Mesothelial cell of epicardium (in vitro differentiated cells): ENCODE results near the gene ITGBL1. TPM values are rescaled to one million over a fixed set of nuclear protein-coding genes. Genes with fewer than 3 reads are reported as not detected.

Experiments used
- DNase-seq, 2 experiments: peaks; one replicate each; pipeline ENCODE4 v3.0.0; 2021; ENCODE audit warnings: low spot score in 2 of 2; ENCODE audit not compliant: unreplicated experiment in 2 of 2
- H3K27ac Mint-ChIP-seq: 2 replicates; pipeline ENCODE4 v1.8.0; 2021; ENCODE audit warnings: mixed read lengths
- H3K27me3 Mint-ChIP-seq: 2 replicates; pipeline ENCODE4 v1.8.0; 2021; ENCODE audit warnings: low read depth, mixed read lengths
- H3K36me3 Mint-ChIP-seq: 2 replicates; pipeline ENCODE4 v1.8.0; 2021; ENCODE audit warnings: mixed read lengths
- H3K4me1 Mint-ChIP-seq: 2 replicates; pipeline ENCODE4 v1.8.0; 2021; ENCODE audit warnings: mixed read lengths
- H3K4me3 Mint-ChIP-seq: 2 replicates; pipeline ENCODE4 v1.8.0; 2021; ENCODE audit warnings: mild to moderate bottlenecking, moderate library complexity, mixed read lengths
- H3K9me3 Mint-ChIP-seq: 2 replicates; pipeline ENCODE4 v1.8.0; 2021; ENCODE audit warnings: mixed read lengths
- total RNA-seq: library from RNA; stranded (reverse); gene quantifications from 3 replicates; pipeline ENCODE4 v1.2.1, GENCODE V29; 2021
- TF ChIP-seq, protein P1 (sequence below): fragments of 200-600 bp; sonication (generic); IDR thresholded peaks from one replicate; pipeline ENCODE4 v1.5.0; 2021; ENCODE audit warnings: antibody characterized with exemption; ENCODE audit not compliant: unreplicated experiment

Gene ITGBL1
- total RNA-seq, 1 donor from 2014 or later = 0.07 TPM

DNA sequence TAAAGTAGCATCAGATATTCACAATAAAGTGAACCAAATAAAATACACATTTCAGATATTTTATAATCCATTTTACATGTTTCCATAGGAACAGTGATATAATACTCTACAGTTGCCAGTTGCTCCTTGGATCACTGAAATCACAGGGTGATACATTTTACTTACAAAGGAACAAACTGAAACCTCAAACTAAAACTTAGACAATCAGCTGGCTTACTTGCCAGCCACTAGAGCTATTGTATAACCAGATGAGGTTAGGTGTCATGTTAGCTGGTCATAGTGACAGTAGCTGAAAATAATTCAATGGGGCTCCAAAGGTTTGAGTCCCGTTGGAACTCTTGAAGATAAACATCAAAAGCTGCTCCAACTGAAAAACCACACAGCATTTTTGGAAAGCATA, 274.6 kb downstream of the ITGBL1 start:
- Mint-ChIP-seq H3K27me3 (peaks cover 6% of the 10 kb centered on the region), H3K36me3 (no peaks in the 10 kb centered on the region), H3K4me1 (no peaks in the 10 kb centered on the region)

DNA sequence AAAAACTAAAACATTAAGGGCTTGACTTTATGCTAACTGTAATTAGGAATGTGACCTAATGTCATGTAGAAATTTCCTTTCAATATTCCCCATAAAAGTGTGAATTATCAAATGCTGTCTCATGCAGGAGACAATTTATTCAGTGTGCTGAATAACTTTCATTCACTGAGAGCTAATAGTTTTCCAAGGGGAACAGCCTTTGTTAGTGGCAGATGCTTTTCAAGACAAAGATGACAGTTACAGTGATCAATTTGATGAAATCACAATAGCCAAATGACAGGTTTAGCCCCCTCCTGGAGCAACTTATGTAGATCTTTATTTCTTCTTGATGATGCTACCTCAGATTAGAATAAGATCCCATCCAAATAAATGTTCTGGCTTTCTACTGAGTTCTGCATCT, 275.5 kb downstream of the ITGBL1 start:
- H3K4me1 Mint-ChIP-seq = no peaks in the 10 kb centered on the region
- no peaks in the 10 kb centered on the region for H3K9me3 Mint-ChIP-seq
- TF ChIP-seq, protein P1, sequence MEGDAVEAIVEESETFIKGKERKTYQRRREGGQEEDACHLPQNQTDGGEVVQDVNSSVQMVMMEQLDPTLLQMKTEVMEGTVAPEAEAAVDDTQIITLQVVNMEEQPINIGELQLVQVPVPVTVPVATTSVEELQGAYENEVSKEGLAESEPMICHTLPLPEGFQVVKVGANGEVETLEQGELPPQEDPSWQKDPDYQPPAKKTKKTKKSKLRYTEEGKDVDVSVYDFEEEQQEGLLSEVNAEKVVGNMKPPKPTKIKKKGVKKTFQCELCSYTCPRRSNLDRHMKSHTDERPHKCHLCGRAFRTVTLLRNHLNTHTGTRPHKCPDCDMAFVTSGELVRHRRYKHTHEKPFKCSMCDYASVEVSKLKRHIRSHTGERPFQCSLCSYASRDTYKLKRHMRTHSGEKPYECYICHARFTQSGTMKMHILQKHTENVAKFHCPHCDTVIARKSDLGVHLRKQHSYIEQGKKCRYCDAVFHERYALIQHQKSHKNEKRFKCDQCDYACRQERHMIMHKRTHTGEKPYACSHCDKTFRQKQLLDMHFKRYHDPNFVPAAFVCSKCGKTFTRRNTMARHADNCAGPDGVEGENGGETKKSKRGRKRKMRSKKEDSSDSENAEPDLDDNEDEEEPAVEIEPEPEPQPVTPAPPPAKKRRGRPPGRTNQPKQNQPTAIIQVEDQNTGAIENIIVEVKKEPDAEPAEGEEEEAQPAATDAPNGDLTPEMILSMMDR = no peak

More for the DNA sequence above, 274.6 kb downstream of the ITGBL1 start:
- TF ChIP-seq, protein P1 = no peak
- no peak overlapping the region for H3K27ac Mint-ChIP-seq
- DNase-seq = no peak
- no peak overlapping the region for H3K4me3 Mint-ChIP-seq
- no peaks in the 10 kb centered on the region for H3K9me3 Mint-ChIP-seq

DNA sequence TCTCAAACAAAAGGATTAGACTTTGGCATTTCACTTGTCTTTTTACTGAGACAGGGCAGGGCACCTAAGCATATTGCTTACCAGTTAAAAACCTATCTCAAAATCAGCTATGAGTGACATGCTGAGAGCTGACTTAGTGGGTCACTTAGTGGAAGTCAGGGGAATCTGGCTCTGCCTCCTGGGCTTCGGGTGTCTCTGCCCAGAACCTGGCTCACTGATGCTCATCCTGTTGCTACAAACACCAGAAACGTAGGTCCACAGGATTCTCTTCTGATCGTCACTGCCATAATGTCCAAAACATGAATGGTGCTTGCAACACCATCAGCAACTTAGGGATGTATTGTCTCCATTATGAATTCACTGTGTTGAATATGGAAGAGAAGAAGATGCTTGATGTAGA, 276.1 kb downstream of the ITGBL1 start:
- no peak for DNase-seq
- Mint-ChIP-seq H3K4me3 (no peak overlapping the region), H3K36me3 (no peaks in the 10 kb centered on the region), H3K9me3 (no peaks in the 10 kb centered on the region), H3K27ac (no peak overlapping the region), H3K27me3 (peaks cover 6% of the 10 kb centered on the region), H3K4me1 (no peaks in the 10 kb centered on the region)
- TF ChIP-seq, protein P1 = no peak

More for the DNA sequence above, 275.5 kb downstream of the ITGBL1 start:
- no peaks in the 10 kb centered on the region for H3K36me3 Mint-ChIP-seq
- H3K27me3 Mint-ChIP-seq = peaks cover 6% of the 10 kb centered on the region
- H3K27ac Mint-ChIP-seq = no peak overlapping the region
- H3K4me3 Mint-ChIP-seq = no peak overlapping the region
- no peak for DNase-seq

DNA sequence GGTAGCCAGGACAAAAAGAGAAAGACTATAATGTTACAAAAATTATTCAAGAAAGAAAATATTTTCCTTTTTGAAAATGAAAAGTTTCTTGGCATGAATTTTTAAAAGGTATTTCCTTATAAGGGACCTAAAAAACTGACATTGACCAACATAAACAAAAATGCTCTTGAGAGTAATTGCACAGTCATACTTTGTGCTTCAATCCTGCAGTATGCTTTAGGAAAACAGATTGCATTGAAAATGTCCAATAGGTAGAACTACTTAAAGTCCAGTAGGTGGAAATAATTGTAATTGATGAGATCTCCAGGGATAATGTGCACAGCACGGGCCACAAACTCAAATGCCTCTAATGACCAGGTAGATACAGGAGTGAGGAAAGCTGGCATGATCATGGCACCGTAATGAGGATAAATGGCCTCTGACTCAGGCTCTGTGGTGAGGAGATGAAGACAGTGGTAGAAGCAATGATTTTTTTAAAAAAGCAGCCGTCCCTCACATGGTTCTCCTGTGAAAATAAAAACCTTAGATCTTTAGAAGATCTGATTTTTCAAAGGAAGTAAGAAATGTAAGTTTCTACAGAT, 278.0 kb downstream of the ITGBL1 start:
- no peaks in the 10 kb centered on the region for H3K36me3 Mint-ChIP-seq
- H3K4me3 Mint-ChIP-seq = no peak overlapping the region
- no peak for DNase-seq
- peaks cover 6% of the 10 kb centered on the region for H3K27me3 Mint-ChIP-seq
- TF ChIP-seq, protein P1 = no peak
- no peaks in the 10 kb centered on the region for H3K9me3 Mint-ChIP-seq
- H3K4me1 Mint-ChIP-seq = no peaks in the 10 kb centered on the region
- no peak overlapping the region for H3K27ac Mint-ChIP-seq

DNA sequence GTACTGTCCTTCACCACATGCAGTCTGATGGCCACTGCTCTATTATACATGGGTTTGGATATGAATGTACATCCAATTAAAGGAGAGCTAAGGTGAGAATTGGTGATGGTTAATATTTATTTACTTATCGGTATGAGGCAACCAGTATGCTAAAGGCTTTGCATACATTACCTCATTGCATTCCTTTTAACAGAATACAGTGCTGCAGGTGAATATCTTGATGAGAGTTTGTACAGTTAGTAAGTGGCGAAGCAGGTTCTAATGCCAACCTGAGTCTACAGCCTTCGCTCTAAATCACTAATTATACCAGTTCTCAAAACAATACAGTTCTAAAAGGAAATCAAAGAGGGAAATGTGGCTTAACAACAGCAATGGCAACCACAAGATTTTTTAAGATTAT, 284.1 kb downstream of the ITGBL1 start:
- H3K36me3 Mint-ChIP-seq = no peaks in the 10 kb centered on the region
- no peak overlapping the region for H3K27ac Mint-ChIP-seq
- no peaks in the 10 kb centered on the region for H3K9me3 Mint-ChIP-seq
- TF ChIP-seq, protein P1 = no peak
- no peak overlapping the region for H3K4me3 Mint-ChIP-seq
- DNase-seq = no peak
- H3K4me1 Mint-ChIP-seq = no peaks in the 10 kb centered on the region
- no peaks in the 10 kb centered on the region for H3K27me3 Mint-ChIP-seq

DNA sequence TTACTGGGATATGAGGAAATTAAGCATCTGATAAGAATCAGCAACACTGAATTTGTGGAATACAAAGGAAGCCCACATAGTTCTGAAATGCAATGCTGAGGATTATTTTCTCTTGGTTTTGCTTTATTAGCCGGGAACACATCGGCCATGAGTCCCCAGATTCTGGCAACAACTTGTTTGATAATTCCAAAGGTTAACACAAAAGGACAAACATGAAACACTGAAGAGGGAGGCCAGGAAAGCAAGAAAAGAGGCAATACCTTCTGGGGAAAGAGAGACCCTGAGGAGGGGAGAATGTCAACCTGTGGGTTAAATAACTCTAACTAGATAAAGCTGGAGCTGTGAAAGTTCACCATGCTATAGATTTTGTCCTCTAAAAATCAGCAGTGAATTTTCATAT, 285.9 kb downstream of the ITGBL1 start:
- DNase-seq = no peak
- Mint-ChIP-seq H3K27ac (no peak overlapping the region), H3K36me3 (no peaks in the 10 kb centered on the region), H3K4me3 (no peak overlapping the region), H3K4me1 (no peaks in the 10 kb centered on the region), H3K27me3 (no peaks in the 10 kb centered on the region), H3K9me3 (no peaks in the 10 kb centered on the region)
- TF ChIP-seq, protein P1 = no peak
